Activated T-helper 1 cell treated with anti-CD3 and anti-CD28 coated beads, Interleukin-12 subunit alpha, Interleukin-12 subunit beta, Interleukin-2, Interleukin-4 antibody, amounts not matched to agents 30 ng/mL and 10 ng/mL and 1 ng/mL, durations not matched to agents 14 hours and 24 hours and 36 hours (primary cell): ENCODE measurements around the gene ANGPTL2. TPM values are rescaled to one million over a fixed set of nuclear protein-coding genes. Genes with fewer than 3 reads are reported as not detected.

Experiments used
- DNase-seq: peaks from one replicate; pipeline ENCODE4 v3.0.0; 2021; ENCODE audit warnings: low spot score
- H3K27ac Mint-ChIP-seq: one replicate; pipeline ENCODE4 v1.8.0; 2021; ENCODE audit warnings: mild to moderate bottlenecking, mixed read lengths
- H3K27me3 Mint-ChIP-seq: one replicate; pipeline ENCODE4 v1.8.0; 2022; ENCODE audit warnings: mild to moderate bottlenecking, moderate library complexity, mixed read lengths; ENCODE audit not compliant: insufficient read depth
- H3K36me3 Mint-ChIP-seq: one replicate; pipeline ENCODE4 v1.8.0; 2021; ENCODE audit warnings: low read depth, mixed read lengths
- H3K4me1 Mint-ChIP-seq: one replicate; pipeline ENCODE4 v1.8.0; 2021; ENCODE audit warnings: low read depth, mixed read lengths
- H3K4me3 Mint-ChIP-seq: one replicate; pipeline ENCODE4 v1.8.0; 2021; ENCODE audit warnings: mild to moderate bottlenecking, moderate library complexity, mixed read lengths
- H3K9me3 Mint-ChIP-seq: one replicate; pipeline ENCODE4 v1.8.0; 2021; ENCODE audit warnings: mixed read lengths
- intact Hi-C: fragments of 100-400 bp; cut with micrococcal nuclease; formaldehyde crosslinking; loops from one replicate; pipeline ENCODE4 v1.15.1; 2024
- total RNA-seq: library from RNA; stranded (reverse); gene quantifications from 2 replicates; pipeline ENCODE4 v1.2.3, GENCODE V29; 2022

ANGPTL2 gene
- total RNA-seq, 1 donor from 2014 or later, result not detected

DNA sequence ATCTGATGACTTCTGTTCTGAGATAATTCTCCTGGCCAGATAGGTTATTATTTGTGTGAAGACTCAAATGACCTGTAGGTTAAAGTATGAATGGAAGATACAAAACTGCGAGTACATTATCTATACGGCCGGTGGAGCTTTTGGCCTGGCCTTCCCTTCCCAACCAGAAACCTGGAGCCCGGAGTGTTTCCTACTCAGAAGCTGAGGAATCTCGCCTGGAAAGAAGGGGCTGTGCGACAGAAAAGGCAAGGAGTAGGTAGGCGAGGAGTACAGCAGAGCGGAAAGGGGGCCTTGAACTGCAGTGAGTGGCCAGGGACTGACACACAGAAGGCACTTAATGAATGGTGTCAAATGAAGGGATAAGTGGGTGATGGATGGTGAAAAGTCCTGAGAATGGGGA lies 34.6 kb downstream of the ANGPTL2 start:
- peaks cover 9% of the 10 kb centered on the region for H3K27me3 Mint-ChIP-seq
- H3K27ac Mint-ChIP-seq, result no peak overlapping the region
- H3K9me3 Mint-ChIP-seq, result no peaks in the 10 kb centered on the region
- no peak overlapping the region for H3K4me3 Mint-ChIP-seq
- DNase-seq, result no peak
- H3K4me1 Mint-ChIP-seq, result peaks cover 10% of the 10 kb centered on the region
- intact Hi-C loops, result no loop called here
- no peaks in the 10 kb centered on the region for H3K36me3 Mint-ChIP-seq

DNA sequence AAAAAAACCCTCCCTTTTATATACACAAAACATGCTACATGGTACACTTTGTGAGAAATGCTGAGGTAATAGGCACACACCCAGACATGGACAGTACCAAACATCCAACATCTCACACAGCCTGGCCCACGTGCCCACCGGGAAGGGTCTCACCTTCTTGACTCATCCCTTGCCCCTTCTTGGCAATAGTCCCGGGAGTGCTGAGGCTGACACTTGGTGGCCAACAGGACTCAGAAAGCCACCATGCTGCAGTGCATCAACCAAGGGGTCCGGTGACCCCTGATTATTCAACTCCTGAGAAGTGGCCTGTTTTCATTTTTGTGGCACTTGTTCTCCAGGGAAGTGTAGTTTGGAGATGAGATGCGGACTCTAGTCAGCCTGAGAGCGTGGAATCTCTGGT lies 35.0 kb downstream of the ANGPTL2 start:
- no peaks in the 10 kb centered on the region for H3K9me3 Mint-ChIP-seq
- H3K27me3 Mint-ChIP-seq, result peaks cover 9% of the 10 kb centered on the region
- peaks cover 10% of the 10 kb centered on the region for H3K4me1 Mint-ChIP-seq
- no peaks in the 10 kb centered on the region for H3K36me3 Mint-ChIP-seq
- H3K4me3 Mint-ChIP-seq, result no peak overlapping the region
- no peak for DNase-seq
- intact Hi-C loops, result no loop called here
- H3K27ac Mint-ChIP-seq, result no peak overlapping the region

- intact Hi-C loops, result no loop called here
- Mint-ChIP-seq H3K27ac (no peak overlapping the region), H3K4me1 (peaks cover 10% of the 10 kb centered on the region), H3K4me3 (no peak overlapping the region), H3K36me3 (no peaks in the 10 kb centered on the region), H3K9me3 (no peaks in the 10 kb centered on the region), H3K27me3 (peaks cover 9% of the 10 kb centered on the region)
- DNase-seq, result no peak
These were observed 35.7 kb downstream of the ANGPTL2 start for GRCh38 chr9:127086771-127087170.

DNA sequence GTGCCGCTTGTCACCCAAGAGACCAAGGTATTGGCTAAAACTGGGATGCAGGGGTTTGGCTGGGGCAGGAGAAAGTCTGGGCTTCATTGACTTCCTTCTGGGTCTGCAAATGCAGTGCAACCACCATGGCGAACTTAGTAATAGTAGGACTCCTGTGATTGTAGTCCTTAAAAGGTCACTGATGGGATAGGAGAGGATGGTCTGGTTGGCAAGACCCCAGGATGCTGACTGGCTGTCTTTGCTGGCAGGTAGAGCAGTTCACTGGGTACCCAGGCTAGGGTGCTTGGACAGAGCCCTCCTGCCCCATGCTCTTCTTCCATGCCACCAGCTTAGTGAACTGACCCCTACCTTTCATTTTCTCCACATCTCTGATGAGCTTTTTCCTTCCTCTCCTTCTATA lies 37.2 kb downstream of the ANGPTL2 start:
- peaks cover 10% of the 10 kb centered on the region for H3K4me1 Mint-ChIP-seq
- H3K9me3 Mint-ChIP-seq, result no peaks in the 10 kb centered on the region
- peaks cover 9% of the 10 kb centered on the region for H3K27me3 Mint-ChIP-seq
- DNase-seq, result no peak
- H3K27ac Mint-ChIP-seq, result no peak overlapping the region
- intact Hi-C loops, result no loop called here
- no peaks in the 10 kb centered on the region for H3K36me3 Mint-ChIP-seq
- no peak overlapping the region for H3K4me3 Mint-ChIP-seq

DNA sequence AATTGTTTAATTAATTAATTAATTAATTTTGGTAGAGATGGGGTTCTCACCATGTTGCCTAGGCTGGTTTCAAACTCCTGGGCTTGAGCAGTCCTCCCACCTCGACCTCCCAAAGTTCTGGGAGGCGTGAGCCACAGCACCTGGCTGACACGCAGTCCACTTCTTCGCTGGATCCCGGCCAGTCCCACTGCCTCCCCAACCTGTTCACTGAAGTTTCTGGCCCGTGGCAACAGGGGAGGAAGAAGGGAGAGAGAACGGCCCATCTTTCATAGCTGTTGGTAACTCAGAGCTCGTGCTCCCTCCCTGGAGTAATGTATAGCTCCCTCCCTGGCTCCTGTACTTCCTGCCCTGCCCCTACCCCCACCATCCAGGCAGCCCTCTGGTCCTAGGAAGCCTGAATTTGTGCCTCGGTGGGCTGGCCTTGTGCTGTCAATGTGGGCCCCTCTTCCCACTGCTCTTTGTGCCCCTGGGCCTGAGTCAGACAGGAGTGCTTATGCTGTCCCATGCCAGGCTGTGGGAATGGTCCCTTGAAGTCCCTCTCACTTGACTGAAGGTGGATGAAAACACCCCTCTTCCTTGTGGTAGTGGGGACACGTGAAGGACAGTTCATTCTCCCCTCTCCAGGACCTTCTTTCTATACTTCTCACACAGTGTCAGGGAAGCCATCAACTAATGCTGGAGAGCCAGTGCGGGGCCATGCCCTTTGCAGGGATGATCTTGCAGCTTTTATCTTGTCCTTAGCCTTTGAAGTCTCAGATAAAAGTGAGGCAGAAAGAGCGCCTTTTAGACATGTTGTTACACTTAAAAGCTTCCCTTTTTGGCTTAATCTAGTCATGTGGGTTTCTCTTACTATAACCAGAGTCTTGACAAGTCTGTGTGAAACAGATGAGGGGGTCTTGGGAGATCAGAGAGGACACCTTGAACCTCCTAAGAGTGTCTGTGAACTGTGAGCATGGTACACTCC lies 38.1 kb downstream of the ANGPTL2 start:
- intact Hi-C loops, result no loop called here
- Mint-ChIP-seq H3K9me3 (no peaks in the 10 kb centered on the region), H3K4me1 (peaks cover 12% of the 10 kb centered on the region), H3K36me3 (no peaks in the 10 kb centered on the region), H3K4me3 (no peak overlapping the region), H3K27ac (no peak overlapping the region), H3K27me3 (peaks cover 11% of the 10 kb centered on the region)
- no peak for DNase-seq

- Mint-ChIP-seq H3K4me3 (no peak overlapping the region), H3K27ac (no peak overlapping the region), H3K9me3 (no peaks in the 10 kb centered on the region), H3K36me3 (no peaks in the 10 kb centered on the region), H3K4me1 (peaks cover 22% of the 10 kb centered on the region), H3K27me3 (peaks cover 14% of the 10 kb centered on the region)
- DNase-seq, result no peak
- intact Hi-C loops, result no loop called here
These were observed 39.1 kb downstream of the ANGPTL2 start for GRCh38 chr9:127083138-127083980.

DNA sequence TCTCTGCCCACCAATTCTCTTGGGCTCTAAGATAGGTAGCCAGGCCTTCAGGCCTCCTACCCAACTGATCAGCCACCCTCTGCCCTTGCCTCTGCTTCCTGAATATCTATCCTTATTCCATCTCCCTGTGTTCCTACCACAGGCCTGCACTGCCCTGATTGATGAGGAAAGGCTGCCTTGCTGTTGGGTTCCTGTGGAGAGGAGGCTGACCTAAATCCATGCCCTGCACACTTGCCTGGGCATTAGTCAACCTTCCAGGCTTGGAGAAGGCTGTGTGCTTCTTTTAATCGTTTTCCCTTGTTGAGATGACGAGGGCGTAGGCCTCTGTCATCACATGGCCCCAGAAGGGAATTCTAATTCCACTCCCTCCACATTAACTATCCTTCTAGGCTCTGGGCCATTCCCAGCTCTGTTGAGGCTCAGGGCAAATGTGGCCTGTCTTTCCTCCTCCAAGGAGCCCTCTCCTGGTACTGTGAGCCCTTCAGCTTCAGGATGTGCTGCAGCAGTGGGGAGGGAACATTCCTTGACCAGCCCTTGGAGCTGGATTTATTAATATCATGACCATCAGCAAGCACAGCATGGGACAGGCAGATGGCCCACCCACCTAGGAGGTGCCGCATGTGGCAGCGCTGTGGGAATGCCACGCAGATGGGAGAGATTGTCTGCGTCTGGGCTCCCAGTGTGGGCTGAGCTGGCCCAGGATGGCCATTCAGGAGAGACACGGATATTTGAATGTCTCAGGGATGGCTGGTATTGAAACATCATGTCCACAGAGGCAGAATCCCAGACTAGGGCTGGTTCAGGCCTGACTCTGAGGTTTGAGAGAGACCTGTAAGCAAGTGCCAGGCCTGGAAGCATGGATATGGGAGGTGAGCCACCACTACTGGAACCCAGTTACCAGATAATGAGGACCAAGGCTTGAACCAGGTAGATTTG lies 40.9 kb downstream of the ANGPTL2 start:
- Mint-ChIP-seq H3K36me3 (no peaks in the 10 kb centered on the region), H3K9me3 (no peaks in the 10 kb centered on the region), H3K27ac (no peak overlapping the region), H3K4me1 (peaks cover 26% of the 10 kb centered on the region), H3K27me3 (peaks cover 18% of the 10 kb centered on the region), H3K4me3 (no peak overlapping the region)
- intact Hi-C loops, result no loop called here
- no peak for DNase-seq

DNA sequence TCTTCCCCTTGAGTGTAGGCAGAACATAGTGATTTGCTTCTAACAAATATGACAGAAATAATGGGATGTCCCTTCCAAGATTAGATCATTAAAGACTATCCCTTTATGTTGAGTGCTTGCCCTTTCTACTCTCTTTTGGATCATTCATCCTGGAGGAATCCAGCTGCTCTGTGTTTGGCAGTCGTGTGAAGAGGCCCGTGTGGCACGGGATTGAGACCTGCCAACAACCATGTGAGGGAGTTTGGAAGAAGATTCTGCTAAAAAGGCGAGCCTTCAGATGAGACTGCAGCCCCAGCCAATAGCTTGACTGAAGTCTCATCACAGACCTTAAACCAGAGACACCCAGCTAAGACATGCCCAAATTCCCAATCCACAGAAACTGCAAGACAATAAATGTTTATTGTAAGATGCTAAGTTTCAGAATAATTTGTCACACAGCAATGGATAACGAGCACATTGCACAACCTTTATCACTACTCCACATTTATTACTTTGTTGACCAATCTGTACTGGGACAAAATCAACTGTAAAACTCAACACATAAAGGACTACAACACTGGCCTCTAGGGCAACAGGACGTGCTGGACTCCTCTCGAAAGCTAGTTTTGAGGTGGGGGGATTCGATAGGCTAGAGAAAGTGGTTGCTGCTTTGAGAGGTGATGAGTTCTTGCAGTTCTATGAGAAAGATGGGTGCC lies 42.8 kb downstream of the ANGPTL2 start:
- Mint-ChIP-seq H3K27ac (no peak overlapping the region), H3K4me3 (no peak overlapping the region), H3K36me3 (no peaks in the 10 kb centered on the region), H3K4me1 (peaks cover 21% of the 10 kb centered on the region), H3K27me3 (peaks cover 22% of the 10 kb centered on the region), H3K9me3 (no peaks in the 10 kb centered on the region)
- DNase-seq, result no peak
- intact Hi-C loops, result no loop called here

DNA sequence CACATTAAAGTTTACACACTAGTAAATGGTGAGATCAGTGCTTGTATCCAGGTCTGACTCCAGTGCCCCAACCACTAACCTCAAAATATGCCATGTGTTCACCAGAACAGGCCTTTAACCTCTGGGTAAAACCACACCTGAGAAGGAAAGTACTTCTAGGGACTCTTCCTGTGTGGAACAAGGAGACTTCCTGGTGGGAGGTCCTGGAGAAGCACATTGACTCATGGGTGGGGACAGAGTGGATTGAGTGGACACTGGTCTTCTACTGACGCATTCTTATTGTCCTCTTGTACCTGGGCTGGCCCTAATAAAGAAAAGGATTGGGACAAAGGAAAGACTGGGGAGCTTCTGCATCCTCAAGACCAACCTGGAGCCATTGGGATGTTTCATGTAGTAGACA lies 43.4 kb downstream of the ANGPTL2 start:
- no peak for DNase-seq
- intact Hi-C loops, result no loop called here
- H3K27me3 Mint-ChIP-seq, result peaks cover 22% of the 10 kb centered on the region
- peaks cover 17% of the 10 kb centered on the region for H3K4me1 Mint-ChIP-seq
- H3K27ac Mint-ChIP-seq, result no peak overlapping the region
- no peaks in the 10 kb centered on the region for H3K36me3 Mint-ChIP-seq
- no peaks in the 10 kb centered on the region for H3K9me3 Mint-ChIP-seq
- H3K4me3 Mint-ChIP-seq, result no peak overlapping the region

DNA sequence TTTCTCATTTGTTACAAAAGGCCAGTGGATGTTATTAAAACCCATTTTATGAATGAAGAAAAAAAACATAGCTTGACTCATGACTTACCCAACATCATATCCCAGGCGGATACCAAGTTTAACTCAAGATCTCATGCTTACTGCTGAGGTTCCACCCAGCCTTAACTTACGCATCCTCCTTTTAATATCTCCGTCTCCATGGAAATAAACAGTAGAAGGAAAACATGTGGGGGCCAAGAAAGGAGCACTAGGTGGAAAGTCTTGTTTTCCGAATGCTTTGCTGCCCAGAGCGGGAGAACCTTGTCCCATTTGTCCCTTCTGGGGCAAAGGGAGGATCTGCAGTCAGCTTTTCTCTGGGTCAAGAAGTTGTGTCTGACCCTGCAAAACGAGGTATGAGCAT lies 44.1 kb downstream of the ANGPTL2 start:
- Mint-ChIP-seq H3K4me3 (no peak overlapping the region), H3K4me1 (peaks cover 17% of the 10 kb centered on the region), H3K9me3 (no peaks in the 10 kb centered on the region), H3K27ac (no peak overlapping the region), H3K36me3 (no peaks in the 10 kb centered on the region), H3K27me3 (peaks cover 22% of the 10 kb centered on the region)
- no peak for DNase-seq
- intact Hi-C loops, result no loop called here

DNA sequence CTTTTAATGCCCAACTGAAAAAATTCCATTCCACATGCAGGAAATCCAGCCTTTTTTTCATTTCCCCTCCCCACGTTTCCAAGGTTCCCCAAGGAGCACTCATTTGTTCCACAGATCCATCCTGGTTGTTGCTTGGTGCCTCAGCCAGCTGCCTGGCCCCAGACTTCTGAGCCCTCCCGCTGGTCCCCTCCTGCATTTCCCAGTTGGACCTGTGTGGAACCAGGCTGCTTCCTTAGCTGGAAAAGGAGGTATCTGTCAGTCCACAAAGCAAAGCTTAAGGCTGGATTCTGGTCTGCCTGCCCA lies 44.8 kb downstream of the ANGPTL2 start:
- Mint-ChIP-seq H3K9me3 (no peaks in the 10 kb centered on the region), H3K4me1 (peaks cover 17% of the 10 kb centered on the region), H3K4me3 (no peak overlapping the region), H3K27ac (no peak overlapping the region), H3K27me3 (peaks cover 24% of the 10 kb centered on the region), H3K36me3 (no peaks in the 10 kb centered on the region)
- intact Hi-C loops, result no loop called here
- no peak for DNase-seq
